ENCODE measurements around the gene VIPR2. TPM values are rescaled to one million over a fixed set of nuclear protein-coding genes. Genes with fewer than 3 reads are reported as not detected.

The VIPR2 gene
- total RNA-seq, 2 experiments from 2014 or later: 0.42 to 0.50 TPM

DNA sequence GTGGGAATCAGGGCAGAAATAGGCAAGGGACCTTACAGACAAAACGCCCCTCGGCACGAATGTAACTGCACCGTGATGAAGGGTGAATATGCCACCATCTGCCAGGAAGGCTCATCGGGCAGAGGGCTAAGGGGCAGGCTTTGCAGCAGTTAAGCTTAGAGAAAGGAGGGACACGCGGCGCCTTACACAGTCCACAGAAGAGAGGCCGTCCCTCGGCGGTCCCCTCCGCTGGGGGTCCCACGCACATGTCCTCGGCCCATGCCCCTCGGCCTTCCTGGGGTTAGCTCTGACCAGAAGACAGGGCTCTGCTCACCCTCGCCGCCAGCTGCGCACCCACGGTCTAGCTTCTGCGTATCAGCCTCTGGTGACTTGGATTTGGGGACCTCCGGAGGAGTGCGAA, 147.2 kb downstream of the VIPR2 start:
- Mint-ChIP-seq H3K27me3 (peaks cover 31% of the 10 kb centered on the region), H3K9me3 (ENCODE audit: low read depth) (peaks cover 4% of the 10 kb centered on the region)
- CTCF ChIA-PET: no interaction called here

DNA sequence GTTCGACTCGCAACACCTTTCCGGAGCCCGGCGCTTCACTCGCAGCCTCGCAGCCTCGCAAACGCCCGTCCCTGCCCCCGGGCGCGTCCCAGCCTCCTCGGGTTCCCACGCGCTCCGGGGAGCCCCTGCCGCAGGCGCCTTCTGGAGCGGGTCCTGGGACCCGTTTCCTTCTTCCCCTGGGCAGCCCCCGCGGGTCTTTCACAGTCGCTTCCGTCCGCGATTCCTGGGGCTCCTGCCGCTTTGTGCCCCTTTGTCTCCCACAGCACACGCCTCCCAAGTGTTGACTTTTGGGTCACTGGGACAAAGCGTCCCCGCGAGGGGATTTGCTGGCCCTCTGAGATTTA, 147.6 kb downstream of the VIPR2 start:
- H3K9me3 Mint-ChIP-seq (ENCODE audit: low read depth): peaks cover 4% of the 10 kb centered on the region
- no peaks in the 10 kb centered on the region for H3K36me3 Mint-ChIP-seq (ENCODE audit: low read depth)
- DNase-seq: no peak
- POLR2A ChIA-PET: no interaction called here
- intact Hi-C loops (cut with DNase I, micrococcal nuclease): no loop called here
- no peak overlapping the region for H3K27ac Mint-ChIP-seq
- peaks cover 35% of the 10 kb centered on the region for H3K27me3 Mint-ChIP-seq
- no peak overlapping the region for H3K4me3 Mint-ChIP-seq
- ATAC-seq: no peak
- peaks cover 8% of the 10 kb centered on the region for H3K4me1 Mint-ChIP-seq
- CTCF ChIA-PET: no interaction called here

More for the DNA sequence above, 147.2 kb downstream of the VIPR2 start:
- no peak overlapping the region for H3K4me3 Mint-ChIP-seq
- peaks cover 6% of the 10 kb centered on the region for H3K4me1 Mint-ChIP-seq
- ATAC-seq (no peak), DNase-seq (no peak)
- intact Hi-C loops (cut with DNase I, micrococcal nuclease): no loop called here
- no peak overlapping the region for H3K27ac Mint-ChIP-seq
- no peaks in the 10 kb centered on the region for H3K36me3 Mint-ChIP-seq (ENCODE audit: low read depth)
- POLR2A ChIA-PET: no interaction called here

DNA sequence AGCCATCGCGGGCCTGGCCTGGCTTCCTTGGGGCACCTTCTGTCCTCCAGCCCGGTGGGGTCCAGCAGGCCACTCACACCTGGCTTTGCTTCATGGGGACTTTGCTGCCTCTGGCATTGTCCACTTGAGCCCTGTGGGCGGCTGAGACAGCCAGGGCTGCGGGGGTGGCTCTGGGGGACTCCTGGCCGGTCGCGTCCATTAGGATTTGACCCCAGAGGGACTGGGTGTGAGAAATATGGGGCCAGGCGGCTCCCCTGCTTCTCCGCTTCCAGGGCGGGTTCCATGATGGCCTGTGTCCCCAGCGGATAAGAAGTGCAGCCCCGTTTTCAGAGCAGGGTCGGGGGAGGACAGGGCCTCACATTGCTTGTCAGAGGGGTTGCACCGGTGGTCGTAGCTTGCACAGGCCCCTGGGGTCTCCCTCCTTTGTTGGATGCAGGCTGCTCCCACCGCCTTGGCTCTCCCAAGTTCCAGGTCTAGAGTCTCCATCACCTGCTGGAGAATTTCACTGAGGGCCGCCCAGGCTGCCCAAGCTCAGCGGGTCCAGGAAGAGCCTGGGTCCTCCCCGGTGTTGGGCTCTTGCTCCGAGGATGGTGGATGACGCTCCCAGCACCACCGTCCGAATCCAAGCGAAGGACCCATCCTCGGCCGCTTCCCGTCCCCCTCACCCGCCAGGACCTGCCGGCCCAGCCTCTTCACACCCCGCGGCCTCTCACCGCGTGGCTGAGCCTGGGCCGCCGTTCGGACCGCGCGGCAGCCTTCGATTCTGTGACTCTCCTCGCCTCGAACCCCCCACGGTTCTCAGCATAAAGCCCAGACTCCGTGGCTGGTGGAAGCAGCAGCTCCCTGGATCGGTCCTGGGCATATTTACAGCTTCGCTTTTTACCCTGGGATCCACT, 148.2 kb downstream of the VIPR2 start:
- Mint-ChIP-seq H3K27ac (no peak overlapping the region), H3K36me3 (ENCODE audit: low read depth) (no peaks in the 10 kb centered on the region), H3K4me3 (no peak overlapping the region), H3K27me3 (peaks cover 39% of the 10 kb centered on the region), H3K9me3 (ENCODE audit: low read depth) (peaks cover 4% of the 10 kb centered on the region), H3K4me1 (peaks cover 14% of the 10 kb centered on the region)
- intact Hi-C loops (cut with DNase I, micrococcal nuclease): no loop called here
- POLR2A ChIA-PET: no interaction called here
- CTCF ChIA-PET: no interaction called here
- DNase-seq (no peak), ATAC-seq (no peak)

DNA sequence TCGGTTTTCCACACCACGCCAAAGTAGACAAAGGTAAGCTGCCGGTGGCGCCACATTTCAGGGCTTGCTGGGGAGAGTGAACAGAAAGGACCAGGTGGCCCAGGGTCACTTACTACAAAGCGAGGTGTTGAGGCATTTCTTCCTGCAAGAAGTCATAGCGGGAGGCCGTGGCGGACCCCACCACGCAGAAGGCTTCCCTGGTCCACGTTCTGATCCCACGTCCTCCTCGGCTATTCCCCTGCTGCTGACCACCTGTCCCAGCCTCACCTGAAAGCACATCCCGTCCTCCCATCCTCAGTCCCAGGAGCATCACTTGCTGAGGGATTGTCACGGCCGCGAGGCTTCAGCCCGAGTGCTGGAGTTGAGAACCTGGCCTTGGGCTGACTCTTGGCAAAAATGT, 149.2 kb downstream of the VIPR2 start:
- POLR2A ChIA-PET: no interaction called here
- DNase-seq (no peak), ATAC-seq (no peak)
- Mint-ChIP-seq H3K27me3 (peaks cover 45% of the 10 kb centered on the region), H3K27ac (no peak overlapping the region), H3K9me3 (ENCODE audit: low read depth) (peaks cover 4% of the 10 kb centered on the region), H3K4me1 (peaks cover 16% of the 10 kb centered on the region), H3K4me3 (no peak overlapping the region), H3K36me3 (ENCODE audit: low read depth) (no peaks in the 10 kb centered on the region)
- intact Hi-C loops (cut with DNase I, micrococcal nuclease): no loop called here
- CTCF ChIA-PET: no interaction called here

DNA sequence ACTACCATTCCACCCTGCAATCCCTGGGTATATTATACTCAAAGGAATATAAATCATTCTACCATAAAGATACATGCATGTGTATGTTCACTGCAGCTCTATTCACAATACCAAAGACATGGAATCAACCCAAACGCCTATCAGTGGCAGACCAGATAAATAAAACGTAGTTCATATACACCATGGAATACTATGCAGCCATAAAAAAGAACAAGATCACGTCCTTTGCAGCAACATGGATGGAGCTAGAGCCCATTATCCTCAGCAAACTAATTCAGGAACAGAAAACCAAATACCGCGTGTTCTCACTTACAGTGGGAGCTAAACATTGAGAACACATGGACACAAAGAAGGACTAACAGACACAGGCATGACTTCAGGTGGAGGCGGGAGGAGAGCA, 150.0 kb downstream of the VIPR2 start:
- Mint-ChIP-seq H3K9me3 (ENCODE audit: low read depth) (peaks cover 4% of the 10 kb centered on the region), H3K4me3 (no peak overlapping the region), H3K4me1 (peaks cover 16% of the 10 kb centered on the region), H3K27ac (no peak overlapping the region), H3K27me3 (peaks cover 45% of the 10 kb centered on the region), H3K36me3 (ENCODE audit: low read depth) (no peaks in the 10 kb centered on the region)
- POLR2A ChIA-PET: no interaction called here
- CTCF ChIA-PET: no interaction called here
- intact Hi-C loops (cut with DNase I, micrococcal nuclease): no loop called here
- DNase-seq (no peak), ATAC-seq (no peak)

DNA sequence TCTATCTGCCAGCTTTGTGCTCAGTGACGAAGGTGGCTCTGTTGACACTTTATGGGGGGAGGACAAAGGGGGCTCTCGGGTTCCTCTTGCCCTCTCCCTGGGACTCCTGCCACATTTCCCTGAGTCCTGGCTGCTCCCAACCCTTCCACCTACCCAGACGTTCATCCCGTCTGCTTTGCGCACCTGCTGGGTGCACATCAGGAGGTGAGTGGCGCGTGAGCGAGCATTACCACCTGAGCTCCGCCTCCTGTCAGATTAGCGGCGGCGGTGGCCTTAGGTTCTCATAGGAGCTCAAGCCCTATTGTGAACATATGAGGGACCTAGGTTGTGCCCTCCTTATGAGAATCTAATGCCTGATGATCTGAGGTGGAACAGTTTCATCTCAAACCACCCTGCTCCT, 151.1 kb downstream of the VIPR2 start:
- Mint-ChIP-seq H3K9me3 (ENCODE audit: low read depth) (peaks cover 4% of the 10 kb centered on the region), H3K4me3 (no peak overlapping the region), H3K27ac (no peak overlapping the region), H3K4me1 (peaks cover 16% of the 10 kb centered on the region), H3K27me3 (peaks cover 41% of the 10 kb centered on the region), H3K36me3 (ENCODE audit: low read depth) (no peaks in the 10 kb centered on the region)
- ChIA-PET POLR2A (no interaction called here), CTCF (interaction anchor here (2.3 kb wide), 1 partner anchor 17 kb away, joined by 12 read pairs; no protein-coding TSS in a partner anchor)
- intact Hi-C loops (cut with DNase I, micrococcal nuclease): no loop called here
- DNase-seq (no peak), ATAC-seq (no peak)

DNA sequence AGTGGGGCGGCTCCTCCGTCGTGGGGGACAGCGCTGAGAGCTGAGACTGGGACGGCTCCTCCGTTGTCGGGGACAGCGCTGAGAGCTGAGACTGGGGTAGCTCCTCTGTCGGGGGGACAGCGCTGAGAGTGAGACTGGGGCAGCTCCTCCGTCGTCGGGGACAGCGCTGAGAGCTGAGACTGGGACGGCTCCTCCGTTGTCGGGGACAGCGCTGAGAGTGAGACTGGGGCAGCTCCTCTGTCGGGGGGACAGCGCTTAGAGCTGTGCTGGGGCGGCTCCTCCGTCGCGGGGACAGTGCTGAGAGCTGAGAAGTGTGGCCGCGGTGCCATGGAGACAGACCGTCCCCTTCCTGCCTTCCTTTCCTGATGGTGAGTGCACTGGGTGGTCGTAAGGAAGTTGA, 151.9 kb downstream of the VIPR2 start:
- H3K36me3 Mint-ChIP-seq (ENCODE audit: low read depth): no peaks in the 10 kb centered on the region
- intact Hi-C loops (cut with DNase I, micrococcal nuclease): no loop called here
- peaks cover 16% of the 10 kb centered on the region for H3K4me1 Mint-ChIP-seq
- peaks cover 4% of the 10 kb centered on the region for H3K9me3 Mint-ChIP-seq (ENCODE audit: low read depth)
- H3K27ac Mint-ChIP-seq: no peak overlapping the region
- CTCF ChIA-PET: interaction anchor here (0.7 to 2.3 kb wide), 3 partner anchors 16 to 259 kb away, joined by 3 to 12 read pairs (median 3); no protein-coding TSS in a partner anchor
- POLR2A ChIA-PET: interaction anchor here (0.5 kb wide), 1 partner anchor 410 kb away, joined by 6 read pairs; no protein-coding TSS in a partner anchor
- DNase-seq (no peak), ATAC-seq (no peak)
- H3K4me3 Mint-ChIP-seq: no peak overlapping the region
- peaks cover 41% of the 10 kb centered on the region for H3K27me3 Mint-ChIP-seq

DNA sequence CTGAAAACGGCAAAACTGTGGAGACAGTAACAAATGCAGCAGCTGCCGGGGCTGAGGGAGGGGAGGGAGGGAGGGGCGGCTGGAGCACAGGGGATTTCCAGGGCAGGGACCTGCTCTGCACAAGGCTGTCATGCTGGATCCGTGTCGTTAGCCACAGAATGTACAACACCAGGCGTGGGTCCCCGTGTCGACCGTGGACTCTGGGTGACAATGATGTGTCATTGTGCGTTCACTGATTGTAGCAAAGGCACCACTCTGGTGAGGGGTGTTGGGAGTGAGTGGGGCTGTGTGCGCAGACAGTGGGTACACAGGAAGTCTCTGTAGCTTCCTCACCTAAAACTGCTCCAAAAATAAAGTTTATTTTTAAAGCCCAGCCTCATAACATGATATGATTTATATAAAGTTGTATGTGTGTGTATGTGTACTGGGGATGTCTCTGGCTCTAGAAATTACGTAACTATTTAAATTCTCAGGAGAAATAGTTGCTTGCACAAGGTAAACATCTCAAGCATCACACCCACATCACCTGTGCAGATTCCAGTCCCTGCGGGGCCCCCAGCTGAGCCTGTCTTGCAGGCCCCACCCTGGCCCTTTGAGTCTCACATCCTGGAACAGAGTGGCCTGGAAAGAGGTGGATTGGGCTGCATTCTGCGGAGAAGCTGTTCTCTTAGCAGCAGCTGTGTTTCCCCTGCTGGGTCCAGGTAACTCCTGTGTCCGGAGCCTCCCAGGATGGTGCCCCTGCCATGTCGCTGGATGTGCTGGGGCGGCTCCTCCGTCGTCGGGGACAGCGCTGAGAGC, 152.6 kb downstream of the VIPR2 start:
- intact Hi-C loops (cut with DNase I, micrococcal nuclease): no loop called here
- peak; percentile 70 for ATAC-seq
- peak; percentile 37 for DNase-seq
- peaks cover 4% of the 10 kb centered on the region for H3K9me3 Mint-ChIP-seq (ENCODE audit: low read depth)
- peaks cover 16% of the 10 kb centered on the region for H3K4me1 Mint-ChIP-seq
- H3K4me3 Mint-ChIP-seq: no peak overlapping the region
- POLR2A ChIA-PET: interaction anchor here (0.7 kb wide), 1 partner anchor 60 kb away, joined by 3 read pairs; no protein-coding TSS in a partner anchor
- no peak overlapping the region for H3K27ac Mint-ChIP-seq
- CTCF ChIA-PET: interaction anchor here (0.7 to 2.3 kb wide), 3 partner anchors 15 to 258 kb away, joined by 3 to 12 read pairs (median 3); no protein-coding TSS in a partner anchor
- H3K27me3 Mint-ChIP-seq: peaks cover 41% of the 10 kb centered on the region
- no peaks in the 10 kb centered on the region for H3K36me3 Mint-ChIP-seq (ENCODE audit: low read depth)

DNA sequence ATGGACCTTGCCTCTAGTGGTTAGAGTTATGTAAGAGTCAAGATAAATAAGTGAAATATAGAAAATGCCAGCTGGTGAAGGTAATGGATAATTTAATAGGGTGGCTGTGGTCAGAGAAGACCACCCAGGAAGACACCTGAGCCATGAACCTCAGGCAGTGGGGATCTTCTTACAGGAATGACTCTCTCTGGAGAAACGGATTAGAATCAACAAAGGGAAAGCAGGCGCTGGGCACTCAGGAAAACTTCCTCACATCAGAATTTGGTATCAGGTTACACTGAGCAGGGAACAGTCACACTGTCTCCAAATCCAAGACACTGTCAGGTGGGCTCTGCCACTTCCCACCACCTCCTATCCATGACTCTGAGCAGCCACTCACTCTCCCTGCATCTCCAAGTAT, 155.7 kb downstream of the VIPR2 start:
- ATAC-seq (no peak), DNase-seq (no peak)
- intact Hi-C loops (cut with DNase I, micrococcal nuclease): no loop called here
- Mint-ChIP-seq H3K36me3 (ENCODE audit: low read depth) (peaks cover 3% of the 10 kb centered on the region), H3K4me1 (peaks cover 16% of the 10 kb centered on the region), H3K27ac (no peak overlapping the region), H3K4me3 (no peak overlapping the region), H3K27me3 (peaks cover 28% of the 10 kb centered on the region), H3K9me3 (ENCODE audit: low read depth) (peaks cover 7% of the 10 kb centered on the region)
- ChIA-PET CTCF (no interaction called here), POLR2A (no interaction called here)

DNA sequence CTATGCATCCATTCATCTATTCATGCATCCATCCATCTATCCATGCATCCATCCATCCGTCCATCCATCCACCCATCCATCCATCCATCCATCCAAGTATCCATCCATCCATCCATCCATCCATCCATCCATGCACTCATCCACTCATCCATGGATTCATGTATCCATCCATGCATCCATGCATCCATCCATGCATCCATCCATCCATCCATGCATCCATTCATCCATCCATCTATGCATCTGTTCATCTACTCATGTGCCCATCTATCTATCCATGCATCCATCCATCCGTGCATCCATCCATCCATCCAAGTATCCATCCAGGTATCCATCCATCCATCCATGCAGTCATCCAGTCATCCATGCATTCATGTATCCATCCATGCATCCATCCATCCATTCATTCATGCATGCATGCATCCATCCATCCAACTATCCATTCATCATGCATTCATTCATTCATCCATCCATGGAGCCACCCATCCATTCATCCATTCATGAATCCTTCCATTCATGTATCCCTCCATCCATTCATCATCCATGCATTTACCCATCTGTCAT, 156.3 kb downstream of the VIPR2 start:
- H3K4me3 Mint-ChIP-seq: no peak overlapping the region
- intact Hi-C loops (cut with DNase I, micrococcal nuclease): no loop called here
- ChIA-PET POLR2A (no interaction called here), CTCF (no interaction called here)
- H3K9me3 Mint-ChIP-seq (ENCODE audit: low read depth): peaks cover 7% of the 10 kb centered on the region
- H3K27me3 Mint-ChIP-seq: peaks cover 24% of the 10 kb centered on the region
- no peak for ATAC-seq
- peaks cover 3% of the 10 kb centered on the region for H3K36me3 Mint-ChIP-seq (ENCODE audit: low read depth)
- no peak for DNase-seq
- peaks cover 16% of the 10 kb centered on the region for H3K4me1 Mint-ChIP-seq
- no peak overlapping the region for H3K27ac Mint-ChIP-seq

DNA sequence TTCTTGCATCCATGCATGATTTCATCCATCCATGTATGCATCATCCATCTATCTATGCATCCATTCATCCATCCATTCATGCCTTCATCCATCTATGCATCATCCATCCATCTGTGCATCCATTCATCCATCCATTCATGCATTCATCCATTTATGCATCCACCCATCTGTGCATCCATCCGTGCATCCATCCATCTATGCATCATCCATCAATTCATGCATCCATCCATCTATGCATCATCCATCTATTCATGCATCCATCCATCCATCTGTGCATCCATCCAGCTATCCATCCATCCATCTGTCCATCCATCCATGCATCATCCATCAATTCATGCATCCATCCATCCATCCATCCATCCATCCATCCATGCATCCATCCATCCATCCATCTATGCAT, 157.0 kb downstream of the VIPR2 start:
- CTCF ChIA-PET: no interaction called here

More for the DNA sequence above, 157.0 kb downstream of the VIPR2 start:
- Mint-ChIP-seq H3K27me3 (peaks cover 18% of the 10 kb centered on the region), H3K4me1 (peaks cover 10% of the 10 kb centered on the region), H3K9me3 (ENCODE audit: low read depth) (peaks cover 9% of the 10 kb centered on the region), H3K4me3 (no peak overlapping the region), H3K27ac (no peak overlapping the region), H3K36me3 (ENCODE audit: low read depth) (peaks cover 3% of the 10 kb centered on the region)
- ATAC-seq: no peak
- no peak for DNase-seq
- intact Hi-C loops (cut with DNase I, micrococcal nuclease): no loop called here
- POLR2A ChIA-PET: no interaction called here

Measured in activated CD4-positive, alpha-beta T cell treated with anti-CD3 and anti-CD28 coated beads for 36 hours (primary cell).